Heart left ventricle (tissue), 13 donors: Measurements from ENCODE around the gene IGF2BP1.

Source experiments
- CTCF ChIP-seq, 12 donors: fragments of 200-600 bp; sonication (generic) in 4 of 12; IDR thresholded peaks; one replicate each; pipeline versions ENCODE4 v1.5.0 to v1.8.0; 2018 to 2022; ENCODE audit warnings: antibody characterized with exemption in 12 of 12, mild to moderate bottlenecking in 5 of 12
- POLR2A ChIP-seq, 2 donors: fragments of 450-650 bp; IDR thresholded peaks; one replicate each; pipeline ENCODE4 v1.6.1; 2017; ENCODE audit warnings: antibody characterized with exemption in 2 of 2, mild to moderate bottlenecking in 2 of 2, moderate library complexity in 2 of 2
- donor health status: ischemic (EF 13 %, LVEDD 7.1; RV severe dilation, severe dysfunction).
- donor health status: DM: no; HTN: yes; CAD: no.
- donor health status: DM: no; HTN: no; CAD: no.
- donor health status: ischemic (EF 25% LVEDD 6.9; RV normal size, moderate dysfunction).
- donor health status: ischemic (EF 25% LVEDD 5.7; RV mildly dilated, moderate dysfunction).
- donor health status: ischemic (EF 35%, LVEDD 5.7; RV mildly dilated, moderate dysfunction).
- donor health status: nonischemic (EF 11% LVEDD 7.7; RV severe dilation, severe dysfunction).
- donor health status: DM: yes; HTN: yes; CAD: no.
- donor health status: PGD.
- donor health status: ischemic (EF 29% LVEDD 5.4; RV normal size, mild dysfunction).
- donor health status: nonischemic (EF 23%, LVEDD 6.1; RV moderate dilation, normal function).

GRCh38 chr17:49005140-49005539 lies 8.0 kb downstream of the IGF2BP1 start:
- TF ChIP-seq POLR2A (IDR thresholded peaks at IDR 0.05) (no peak), CTCF (IDR thresholded peaks at IDR 0.05) (no peak)
